H9 (cell line): ENCODE data around the gene HOXD4. TPM values are rescaled to one million over a fixed set of nuclear protein-coding genes. Genes with fewer than 3 reads are reported as not detected.

ENCODE experiments used
- DNase-seq: peaks from one replicate; pipeline ENCODE4 v3.0.0-alpha.2; 2017
- H2AFZ ChIP-seq: one replicate; pipeline ENCODE4 v1.6.1; 2013; ENCODE audit warnings: mild to moderate bottlenecking, low read length, control low read depth, moderate library complexity
- H2AK5ac ChIP-seq: 2 replicates; pipeline ENCODE4 v1.6.1; 2013; ENCODE audit warnings: low read length, control low read depth, mixed read lengths; ENCODE audit not compliant: insufficient read length
- H2BK120ac ChIP-seq: one replicate; pipeline ENCODE4 v1.6.1; 2013; ENCODE audit warnings: low read depth, mild to moderate bottlenecking, low read length, control low read depth, inconsistent platforms; ENCODE audit not compliant: poor library complexity, severe bottlenecking
- H2BK12ac ChIP-seq: 2 replicates; pipeline ENCODE4 v1.6.1; 2013; ENCODE audit warnings: low read length, control low read depth, mixed read lengths, low read depth; ENCODE audit not compliant: insufficient read length
- H2BK15ac ChIP-seq: 2 replicates; pipeline ENCODE4 v1.6.1; 2013; ENCODE audit warnings: low read depth, low read length, control low read depth
- H2BK20ac ChIP-seq: one replicate; pipeline ENCODE4 v1.6.1; 2013; ENCODE audit warnings: low read depth, mild to moderate bottlenecking, low read length, control low read depth, inconsistent platforms; ENCODE audit not compliant: poor library complexity, severe bottlenecking
- H2BK5ac ChIP-seq: 2 replicates; pipeline ENCODE4 v1.6.1; 2013; ENCODE audit warnings: low read length, control low read depth, mixed read lengths; ENCODE audit not compliant: insufficient read length
- H3K14ac ChIP-seq: 2 replicates; pipeline ENCODE4 v1.6.1; 2013; ENCODE audit warnings: low read length, control low read depth; ENCODE audit not compliant: insufficient read depth
- H3K18ac ChIP-seq: 2 replicates; pipeline ENCODE4 v1.6.1; 2013; ENCODE audit warnings: low read depth, mild to moderate bottlenecking, mixed read lengths, low read length, control low read depth; ENCODE audit not compliant: insufficient read length
- H3K23ac ChIP-seq: 2 replicates; pipeline ENCODE4 v1.6.1; 2013; ENCODE audit warnings: low read length, control low read depth, mixed read lengths, low read depth; ENCODE audit not compliant: insufficient read length
- H3K23me2 ChIP-seq: 2 replicates; pipeline ENCODE4 v1.6.1; 2013; ENCODE audit warnings: low read depth, mild to moderate bottlenecking, mixed read lengths, low read length, control low read depth; ENCODE audit not compliant: insufficient read length, poor library complexity, severe bottlenecking
- H3K27ac ChIP-seq: 2 replicates; pipeline ENCODE4 v1.5.1; 2013; ENCODE audit warnings: low read length, control low read depth, mixed read lengths, low read depth; ENCODE audit not compliant: insufficient read length
- H3K27me3 ChIP-seq: 2 replicates; pipeline ENCODE4 v1.6.1; 2013; ENCODE audit warnings: low read length, control low read depth, inconsistent platforms; ENCODE audit not compliant: insufficient read depth
- H3K4ac ChIP-seq: 2 replicates; pipeline ENCODE4 v1.6.1; 2013; ENCODE audit warnings: low read depth, mild to moderate bottlenecking, control low read depth, inconsistent platforms, low read length, moderate library complexity
- H3K4me1 ChIP-seq: 2 replicates; pipeline ENCODE4 v1.6.1; 2013; ENCODE audit warnings: low read length, control low read depth, inconsistent platforms; ENCODE audit not compliant: insufficient read depth
- H3K4me2 ChIP-seq: 2 replicates; pipeline ENCODE4 v1.6.1; 2013; ENCODE audit warnings: low read length, control low read depth, mixed read lengths; ENCODE audit not compliant: insufficient read length, insufficient read depth
- H3K56ac ChIP-seq: 2 replicates; pipeline ENCODE4 v1.6.1; 2013; ENCODE audit warnings: low read depth, mild to moderate bottlenecking, mixed read lengths, low read length, control low read depth; ENCODE audit not compliant: insufficient read length
- H3K79me1 ChIP-seq: 2 replicates; pipeline ENCODE4 v1.6.1; 2013; ENCODE audit warnings: low read depth, mild to moderate bottlenecking, moderate library complexity, low read length, control low read depth, inconsistent platforms; ENCODE audit not compliant: insufficient read depth, poor library complexity, severe bottlenecking
- H3K79me2 ChIP-seq: 2 replicates; pipeline ENCODE4 v1.6.1; 2013; ENCODE audit warnings: low read length, control low read depth, inconsistent platforms; ENCODE audit not compliant: insufficient read depth
- H3K9ac ChIP-seq: 2 replicates; pipeline ENCODE4 v1.6.1; 2013; ENCODE audit warnings: low read length, control low read depth, mixed read lengths; ENCODE audit not compliant: insufficient read length; ENCODE audit errors: extremely low read depth
- H3K9me3 ChIP-seq: one replicate; pipeline ENCODE4 v1.6.1; 2013; ENCODE audit warnings: low read depth, low read length, inconsistent platforms; ENCODE audit not compliant: control insufficient read depth
- H3T11ph ChIP-seq: one replicate; pipeline ENCODE4 v1.6.1; 2013; ENCODE audit warnings: mild to moderate bottlenecking, low read length, control low read depth, inconsistent platforms
- H4K20me1 ChIP-seq: one replicate; pipeline ENCODE4 v1.6.1; 2013; ENCODE audit not compliant: control insufficient read depth, insufficient read length, insufficient read depth
- H4K5ac ChIP-seq: 2 replicates; pipeline ENCODE4 v1.6.1; 2013; ENCODE audit warnings: low read depth, mild to moderate bottlenecking, mixed read lengths, low read length, control low read depth; ENCODE audit not compliant: insufficient read length
- H4K8ac ChIP-seq: replicated peaks from 2 replicates; pipeline ENCODE4 v1.6.1; 2013; ENCODE audit warnings: low read length, control low read depth, mixed read lengths, low read depth; ENCODE audit not compliant: insufficient read length
- H4K91ac ChIP-seq: 2 replicates; pipeline ENCODE4 v1.6.1; 2013; ENCODE audit warnings: low read depth, mild to moderate bottlenecking, moderate library complexity, mixed read lengths, low read length, control low read depth; ENCODE audit not compliant: insufficient read length
- H3K27ac Mint-ChIP-seq, 3 experiments: 2 replicates in 2 of 3; 3 replicates in 1 of 3; pipeline ENCODE4 v1.8.0; 2020 to 2021; ENCODE audit warnings: mixed read lengths in 3 of 3, mild to moderate bottlenecking in 1 of 3, moderate library complexity in 1 of 3
- H3K27me3 Mint-ChIP-seq: 2 replicates; pipeline ENCODE4 v1.8.0; 2021; ENCODE audit warnings: low read depth, mild to moderate bottlenecking, moderate library complexity, mixed read lengths
- H3K36me3 Mint-ChIP-seq, 3 experiments: 2 replicates in 2 of 3; 3 replicates in 1 of 3; pipeline ENCODE4 v1.8.0; 2020 to 2021; ENCODE audit warnings: low read depth in 3 of 3, mixed read lengths in 3 of 3; ENCODE audit not compliant: insufficient read depth in 1 of 3
- H3K4me1 Mint-ChIP-seq, 2 experiments: 2 replicates each; pipeline ENCODE4 v1.8.0; 2020; ENCODE audit warnings: mixed read lengths in 2 of 2
- H3K4me3 Mint-ChIP-seq, 2 experiments: 2 replicates in 1 of 2; 3 replicates in 1 of 2; pipeline ENCODE4 v1.8.0; 2020 to 2021; ENCODE audit warnings: mild to moderate bottlenecking in 2 of 2, mixed read lengths in 2 of 2, moderate library complexity in 1 of 2
- H3K9me3 Mint-ChIP-seq, 2 experiments: 2 replicates in 1 of 2; 3 replicates in 1 of 2; pipeline ENCODE4 v1.8.0; 2020; ENCODE audit warnings: mild to moderate bottlenecking in 2 of 2, mixed read lengths in 2 of 2, moderate library complexity in 1 of 2
- CTCF ChIP-seq: fragments of 200-600 bp; sonication (generic); conservative IDR thresholded peaks from 3 replicates; pipeline ENCODE4 v1.8.0; 2021; ENCODE audit warnings: antibody characterized with exemption, mild to moderate bottlenecking
- WGBS: extraction: QIAGEN DNeasy Blood & Tissue Kit; methylation state at CpG from one replicate; pipeline ENCODE4 v1.1.7; 2013; ENCODE audit warnings: missing lambda C conversion rate, low lambda C conversion rate, mixed read lengths; ENCODE audit not compliant: insufficient read length; ENCODE audit errors: extremely low coverage; 5-methylcytosine and 5-hydroxymethylcytosine counted together
- total RNA-seq: library from RNA; stranded (reverse); gene quantifications from 2 replicates; pipeline ENCODE4 v1.2.1, GENCODE V29; 2021

The HOXD4 gene
- total RNA-seq, 1 experiment from 2014 or later = not detected

GRCh38 chr2:176175709-176176607, 24.6 kb downstream of the HOXD4 start:
- Histone ChIP-seq H3K79me1 (no peaks in the 10 kb centered on the region), H3K79me2 (no peaks in the 10 kb centered on the region), H3K27me3 (peaks cover 100% of the 10 kb centered on the region), H3K4ac (no peak overlapping the region), H3K23ac (no peak overlapping the region), H3K4me1 (no peaks in the 10 kb centered on the region), H2BK5ac (no peak overlapping the region), H2AFZ (no peak overlapping the region), H3K4me2 (no peak overlapping the region), H3K23me2 (no peaks in the 10 kb centered on the region), H4K91ac (no peak overlapping the region), H2AK5ac (no peak overlapping the region), H4K8ac (no peak overlapping the region), H3T11ph (no peak overlapping the region), H4K20me1 (no peaks in the 10 kb centered on the region), H3K56ac (no peak overlapping the region), H3K9ac (no peak overlapping the region), H4K5ac (no peak overlapping the region), H2BK120ac (no peak overlapping the region), H3K18ac (no peak overlapping the region), H2BK12ac (no peak overlapping the region), H3K14ac (no peak overlapping the region), H3K9me3 (no peaks in the 10 kb centered on the region), H3K27ac (no peak overlapping the region), H2BK20ac (no peak overlapping the region), H2BK15ac (no peak overlapping the region)
- peaks cover 3 to 18% of the 10 kb centered on the region in 2 experiments; a peak in 4 of 5 replicates for H3K9me3 Mint-ChIP-seq
- WGBS = no CpG with 5 or more reads among the region's 7 CpGs
- H3K27me3 Mint-ChIP-seq = peaks cover 100% of the 10 kb centered on the region
- TF ChIP-seq CTCF = no peak
- peaks cover 35 to 47% of the 10 kb centered on the region in 2 experiments for H3K4me1 Mint-ChIP-seq
- H3K27ac Mint-ChIP-seq = no peak overlapping the region
- H3K36me3 Mint-ChIP-seq = peaks cover 0 to 6% (median 0%) of the 10 kb centered on the region in 3 experiments; a peak in 2 of 7 replicates
- peak overlapping the region in 1 of 2 experiments; percentile 75; a peak in 1 of 5 replicates for H3K4me3 Mint-ChIP-seq
- DNase-seq = no peak
